Endothelial cell of umbilical vein (primary cell): ENCODE measurements around the gene TEX35. TPM values are rescaled to one million over a fixed set of nuclear protein-coding genes. Genes with fewer than 3 reads are reported as not detected.

Experiments used
- BruUV-seq: library from RNA; stranded (reverse); fragments of 400-500 nt; replicated peaks from 2 replicates; lab custom pipeline; 2021; lab: Mats Ljungman, UMichigan
- CTCF ChIA-PET: fragments of 300-600, 350-600 bp; sonication (Branson Sonifier 250); formaldehyde crosslinking; loops from one replicate; lab custom pipeline; 2021; ENCODE audit warnings: antibody characterized with exemption, inconsistent platforms; lab: Charles Lee
- POLR2A ChIA-PET: fragments of 300-600, 350-600 bp; sonication (Branson Sonifier 250); formaldehyde crosslinking; loops from one replicate; lab custom pipeline; 2021; ENCODE audit warnings: antibody characterized with exemption, inconsistent platforms; lab: Charles Lee
- DNase-seq: peaks from one replicate; pipeline ENCODE4 v3.0.0-alpha.2; 2011; ENCODE audit warnings: low read depth, low spot score
- FAIRE-seq: peaks from 2 replicates; lab custom pipeline; 2011; peaks lifted over from hg19 to GRCh38; lab: Jason Lieb, UNC
- H2AFZ ChIP-seq: 2 replicates; pipeline ENCODE4 v1.6.0; 2012; ENCODE audit warnings: low read depth, low read length, control low read depth, inconsistent platforms
- H3K27ac ChIP-seq: 2 replicates; pipeline ENCODE4 v1.5.1; 2011; ENCODE audit warnings: low read depth, mild to moderate bottlenecking, control low read depth, low read length, moderate library complexity; ENCODE audit not compliant: insufficient read depth
- H3K27me3 ChIP-seq, 2 experiments: 2 replicates each; pipeline versions ENCODE4 v1.6.0 to v1.6.1; 2011; ENCODE audit warnings: low read length in 2 of 2, mixed read lengths in 1 of 2; ENCODE audit not compliant: control insufficient read depth in 2 of 2, insufficient read depth in 2 of 2
- H3K36me3 ChIP-seq, 2 experiments: 2 replicates in 1 of 2; 3 replicates in 1 of 2; pipeline ENCODE4 v1.5.1; 2011; ENCODE audit warnings: low read length in 2 of 2, mild to moderate bottlenecking in 1 of 2, moderate library complexity in 1 of 2; ENCODE audit not compliant: control insufficient read depth in 2 of 2, insufficient read depth in 2 of 2; ENCODE audit errors: extremely low read depth in 1 of 2
- H3K4me1 ChIP-seq: 3 replicates; pipeline ENCODE4 v1.5.1; 2011; ENCODE audit warnings: mild to moderate bottlenecking, low read length; ENCODE audit not compliant: control insufficient read depth, insufficient read depth; ENCODE audit errors: extremely low read depth
- H3K4me2 ChIP-seq: 2 replicates; pipeline ENCODE4 v1.6.1; 2011; ENCODE audit warnings: low read length, control low read depth, mixed read lengths; ENCODE audit not compliant: insufficient read depth
- H3K4me3 ChIP-seq, 3 experiments: fragments of 200-600 bp in 1 of 3; sonication (generic), shearing (Covaris generic) in 1 of 3; replicated peaks in 1 of 3; 2 replicates each; pipeline ENCODE4 v1.5.1; 2011 to 2016; ENCODE audit warnings: control low read depth in 3 of 3, low read length in 3 of 3, mild to moderate bottlenecking in 2 of 3, inconsistent platforms in 1 of 3, low read depth in 1 of 3, moderate library complexity in 1 of 3; ENCODE audit not compliant: insufficient read depth in 1 of 3
- H3K79me2 ChIP-seq: 2 replicates; pipeline ENCODE4 v1.6.0; 2012; ENCODE audit warnings: low read length, inconsistent platforms; ENCODE audit not compliant: control insufficient read depth, insufficient read depth
- H3K9ac ChIP-seq: replicated peaks from 2 replicates; pipeline ENCODE3; 2011; ENCODE audit warnings: low read length, control low read depth; ENCODE audit not compliant: insufficient read depth; ENCODE audit errors: extremely low read depth
- H3K9me1 ChIP-seq: replicated peaks from 3 replicates; pipeline ENCODE4 v1.6.0; 2011; ENCODE audit warnings: mild to moderate bottlenecking, low read length; ENCODE audit not compliant: control insufficient read depth, insufficient read depth; ENCODE audit errors: extremely low read depth
- H3K9me3 ChIP-seq: replicated peaks from 2 replicates; pipeline ENCODE4 v1.5.1; 2012; ENCODE audit warnings: low read length, inconsistent platforms; ENCODE audit not compliant: control insufficient read depth, insufficient read depth
- H4K20me1 ChIP-seq: replicated peaks from 2 replicates; pipeline ENCODE3; 2011; ENCODE audit warnings: mild to moderate bottlenecking, low read length; ENCODE audit not compliant: control insufficient read depth, insufficient read depth; ENCODE audit errors: extremely low read depth
- EZH2 ChIP-seq: IDR thresholded peaks from 2 replicates; pipeline ENCODE4 v1.6.1; 2012; ENCODE audit warnings: borderline replicate concordance, low read depth, mild to moderate bottlenecking, moderate library complexity, low read length, inconsistent platforms; ENCODE audit not compliant: severe bottlenecking
- FOS ChIP-seq: IDR thresholded peaks from 2 replicates; pipeline ENCODE4 v1.6.1; 2011; ENCODE audit warnings: mild to moderate bottlenecking, low read length, moderate library complexity, borderline replicate concordance; ENCODE audit not compliant: insufficient read depth
- GATA2 ChIP-seq: IDR thresholded peaks from 2 replicates; pipeline ENCODE4 v1.7.0; 2011; ENCODE audit warnings: low read depth, mild to moderate bottlenecking, moderate library complexity, mixed read lengths, low read length; ENCODE audit not compliant: insufficient read length, insufficient read depth
- JUN ChIP-seq: IDR thresholded peaks from 2 replicates; pipeline ENCODE4 v1.6.1; 2011; ENCODE audit warnings: borderline replicate concordance, low read depth; ENCODE audit not compliant: insufficient read length, insufficient read depth
- MYC ChIP-seq: IDR thresholded peaks from one replicate; pipeline ENCODE4 v1.6.1; 2011; ENCODE audit warnings: mild to moderate bottlenecking, low read depth, low read length
- POLR2A ChIP-seq: IDR thresholded peaks from 2 replicates; pipeline ENCODE4 v1.6.1; 2012; ENCODE audit warnings: low read depth, mild to moderate bottlenecking, control low read depth, low read length
- POLR2AphosphoS5 ChIP-seq: IDR thresholded peaks from 2 replicates; pipeline ENCODE4 v1.6.1; 2012; ENCODE audit warnings: low read depth, mild to moderate bottlenecking, control low read depth, low read length, moderate library complexity; ENCODE audit not compliant: insufficient read depth
- dilution Hi-C: fragments of 300-500 bp; cut with MboI; formaldehyde crosslinking; loops from one replicate; pipeline ENCODE4 v1.15.0; 2019; ENCODE audit warnings: low sequenced_read_pairs; ENCODE audit not compliant: extremely low pct_ligation_motif_present
- intact Hi-C: fragments of 100-400 bp; cut with micrococcal nuclease; formaldehyde crosslinking; loops from one replicate; pipeline ENCODE4 v1.10.0; 2022
- polyA plus RNA-seq, 4 experiments: library from polyadenylated mRNA; depleted of rRNA in 3 of 4; stranded (reverse) in 3 of 4; unstranded in 1 of 4; fragments of >200 nt; gene quantifications; 2 replicates each; pipeline versions ENCODE4 v1.2.1 to v1.2.3, GENCODE V29; 2011 to 2012; ENCODE audit warnings: missing spikeins in 1 of 4
- total RNA-seq: library from RNA; stranded (reverse); gene quantifications from 2 replicates; pipeline ENCODE4 v1.2.3, GENCODE V29; 2021
- TF ChIP-seq, protein P1 (sequence below): IDR thresholded peaks from 2 replicates; pipeline ENCODE4 v1.6.1; 2011; ENCODE audit not compliant: insufficient read depth, insufficient read length

The TEX35 gene
- total and polyA plus RNA-seq, 2 donors (not counting 3 experiments of a cell fraction or from before 2014, with no cell fraction given), result not detected

DNA sequence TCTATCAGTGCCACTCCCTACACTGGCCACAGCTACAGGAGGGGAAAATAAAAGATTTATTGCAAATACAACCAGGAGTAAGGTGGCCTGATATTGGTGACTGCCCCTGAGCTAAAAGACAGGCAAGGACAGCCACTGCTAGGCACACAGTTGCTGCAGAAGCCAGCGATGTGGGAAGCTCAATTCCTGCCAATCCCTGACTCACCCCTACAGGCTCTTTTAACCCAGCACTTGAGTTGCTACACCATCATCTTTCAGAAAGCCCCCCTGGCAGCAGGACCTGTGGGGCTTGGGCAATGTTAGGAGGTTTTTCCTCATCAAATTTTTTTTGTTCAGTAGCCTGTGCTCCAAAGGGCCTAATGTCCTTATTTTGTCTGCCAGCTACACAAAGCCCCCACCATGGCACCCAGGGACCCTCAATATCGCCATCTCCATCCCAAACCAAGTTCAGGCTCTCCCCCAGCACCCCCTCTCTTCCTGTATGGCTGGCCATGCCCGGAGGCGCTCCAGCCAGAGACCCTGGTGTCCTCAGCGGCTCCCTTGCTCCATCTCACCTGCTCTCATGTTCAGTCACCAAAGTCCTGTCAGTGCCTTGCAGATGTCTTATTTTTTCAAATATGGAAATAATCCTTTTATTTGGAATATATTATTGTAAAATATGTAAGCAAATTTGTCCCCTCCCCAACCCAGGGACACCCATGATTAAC is 29.5 kb upstream of the TEX35 start:
- no TSS peak for BruUV-seq
- Histone ChIP-seq H3K4me1 (peaks cover 20% of the 10 kb centered on the region), H3K27ac (no peak overlapping the region), H3K36me3 (no peaks in the 10 kb centered on the region), H3K9me1 (no peaks in the 10 kb centered on the region), H3K9ac (no peak overlapping the region), H3K4me3 (no peak overlapping the region), H3K9me3 (no peaks in the 10 kb centered on the region), H2AFZ (no peak overlapping the region), H3K79me2 (no peaks in the 10 kb centered on the region), H3K27me3 (no peaks in the 10 kb centered on the region), H3K4me2 (no peak overlapping the region), H4K20me1 (no peaks in the 10 kb centered on the region)
- FAIRE-seq (no peak), DNase-seq (no peak)
- TF ChIP-seq MYC (no peak), FOS (no peak), POLR2A (no peak)
- TF ChIP-seq, protein P1, sequence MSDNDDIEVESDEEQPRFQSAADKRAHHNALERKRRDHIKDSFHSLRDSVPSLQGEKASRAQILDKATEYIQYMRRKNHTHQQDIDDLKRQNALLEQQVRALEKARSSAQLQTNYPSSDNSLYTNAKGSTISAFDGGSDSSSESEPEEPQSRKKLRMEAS, result no peak
- intact Hi-C loops (no loop called here), dilution Hi-C loops (no loop called here)
- ChIA-PET CTCF (interaction anchor here (1.5 to 1.9 kb wide), 2 partner anchors 9 to 11 kb away, joined by 3 to 5 read pairs; no protein-coding TSS in a partner anchor), POLR2A (no interaction called here)

DNA sequence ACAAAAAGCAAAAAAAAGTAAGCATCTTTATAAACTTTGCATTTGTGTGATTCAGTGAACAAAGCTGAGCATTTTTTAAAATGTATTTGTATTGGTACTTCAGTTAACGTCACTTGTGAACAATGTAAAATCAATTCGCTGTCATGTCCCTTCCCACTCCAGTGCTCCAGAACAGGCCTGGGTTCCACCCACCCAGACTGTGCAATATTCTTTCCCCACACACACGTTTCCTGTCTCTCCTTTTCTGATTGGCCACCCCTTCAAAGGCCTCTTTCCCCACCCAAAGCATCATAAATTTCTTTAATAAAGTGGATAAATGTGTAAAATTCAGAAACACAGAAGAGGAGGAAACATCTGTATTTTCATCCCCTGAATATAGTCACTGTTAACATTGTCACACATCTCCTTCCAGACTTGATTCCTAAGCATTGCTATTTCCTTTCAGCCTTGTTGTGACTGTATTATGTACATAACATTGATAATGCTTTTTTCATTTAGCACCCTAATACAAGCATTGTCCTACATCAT is 28.1 kb upstream of the TEX35 start:
- intact Hi-C loops (no loop called here), dilution Hi-C loops (no loop called here)
- peaks cover 20% of the 10 kb centered on the region for H3K4me1 ChIP-seq
- ChIA-PET POLR2A (no interaction called here), CTCF (interaction anchor here (1.5 to 1.6 kb wide), 2 partner anchors 8 to 16 kb away, joined by 3 to 6 read pairs; no protein-coding TSS in a partner anchor)
- H3K79me2 ChIP-seq, result no peaks in the 10 kb centered on the region
- no peaks in the 10 kb centered on the region for H3K9me3 ChIP-seq
- no peaks in the 10 kb centered on the region for H3K27me3 ChIP-seq
- peak overlapping the region; percentile 6 for H3K27ac ChIP-seq
- peak; percentile 55 for FAIRE-seq
- no peak overlapping the region for H3K4me2 ChIP-seq
- no peaks in the 10 kb centered on the region for H4K20me1 ChIP-seq
- TF ChIP-seq GATA2 (no peak), JUN (no peak), EZH2 (no peak), FOS (no peak), MYC (no peak), POLR2A (no peak), POLR2AphosphoS5 (no peak)
- TF ChIP-seq, protein P1, result no peak
- no TSS peak for BruUV-seq
- no peak overlapping the region for H2AFZ ChIP-seq
- no peak overlapping the region for H3K9ac ChIP-seq
- H3K36me3 ChIP-seq, result no peaks in the 10 kb centered on the region
- H3K4me3 ChIP-seq, result no peak overlapping the region
- peak; percentile 62 for DNase-seq
- no peaks in the 10 kb centered on the region for H3K9me1 ChIP-seq
